Activated CD8-positive, alpha-beta memory T cell treated with anti-CD3 and anti-CD28 coated beads, Interleukin-2, amount 50 U/mL, for 1 hour (primary cell): ENCODE measurements around the gene MEP1B.

Source experiments
- DNase-seq: peaks from one replicate; pipeline ENCODE4 v3.0.0-alpha.2; 2020; ENCODE audit errors: extremely low read depth

The MEP1B gene

DNA sequence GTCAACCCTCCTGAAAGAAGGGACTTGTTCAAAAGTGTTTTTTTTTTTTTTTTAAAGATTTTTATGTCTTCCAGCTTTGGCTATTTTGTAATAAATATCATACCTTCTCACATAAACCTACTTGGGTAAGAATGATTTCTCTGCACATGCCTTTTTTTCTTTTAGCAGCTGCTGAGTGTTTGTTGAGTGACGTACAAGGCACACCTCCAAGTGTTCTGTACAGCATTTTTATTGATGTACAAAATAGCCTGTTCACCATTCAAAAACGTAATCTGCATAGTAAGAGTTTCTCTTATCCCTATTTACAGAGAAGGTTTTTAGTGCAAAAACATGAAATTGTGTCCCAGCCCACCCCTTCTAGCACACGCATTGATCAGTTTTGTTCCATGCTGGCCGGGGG, 77.6 kb downstream of the MEP1B start:
- no peak for DNase-seq
